ENCODE results near the gene CUX1.
A peak's percentile ranks its signal among the peaks of the same experiment; 100 is the strongest.

The CUX1 gene

DNA sequence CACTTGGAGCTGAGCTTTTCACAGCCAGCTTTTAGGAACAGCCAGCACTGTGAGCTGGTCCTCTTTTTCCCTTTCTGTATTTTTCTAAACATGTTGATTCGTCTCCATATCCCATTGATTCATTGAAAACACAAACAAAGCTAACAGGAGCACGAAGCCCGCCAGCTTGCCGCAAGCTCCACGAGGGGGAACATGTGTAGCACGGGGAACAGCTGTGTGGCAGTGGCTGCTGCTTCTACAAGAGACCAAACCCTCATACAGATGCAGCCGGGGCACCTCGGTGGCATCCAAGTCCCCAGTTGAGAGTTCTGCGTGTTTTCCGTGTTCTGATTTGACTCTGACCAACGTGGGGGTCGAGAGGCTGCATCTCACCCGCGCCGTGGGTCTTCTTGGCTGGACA, 388.5 kb downstream of the CUX1 start:
- no peaks in the 10 kb centered on the region for H3K4me1 ChIP-seq (ENCODE audit: control insufficient read depth, insufficient read depth, low read length)
- TF ChIP-seq ZNF629 (tag by site-specific recombination; IDR thresholded peaks at IDR 0.05) = no peak
- no peak for TF ChIP-seq PATZ1 (tag by site-specific recombination; IDR thresholded peaks at IDR 0.05)
- no peak for TF ChIP-seq ZNF776 (tag by site-specific recombination; IDR thresholded peaks at IDR 0.05; ENCODE audit: borderline replicate concordance)
- no peak for TF ChIP-seq ZNF585B (tag by site-specific recombination; IDR thresholded peaks at IDR 0.05)
- TF ChIP-seq ZNF513 (tag by site-specific recombination; IDR thresholded peaks at IDR 0.05) = no peak
- no peak for TF ChIP-seq ZSCAN23 (tag by site-specific recombination; IDR thresholded peaks at IDR 0.05)
- TF ChIP-seq, protein P1, sequence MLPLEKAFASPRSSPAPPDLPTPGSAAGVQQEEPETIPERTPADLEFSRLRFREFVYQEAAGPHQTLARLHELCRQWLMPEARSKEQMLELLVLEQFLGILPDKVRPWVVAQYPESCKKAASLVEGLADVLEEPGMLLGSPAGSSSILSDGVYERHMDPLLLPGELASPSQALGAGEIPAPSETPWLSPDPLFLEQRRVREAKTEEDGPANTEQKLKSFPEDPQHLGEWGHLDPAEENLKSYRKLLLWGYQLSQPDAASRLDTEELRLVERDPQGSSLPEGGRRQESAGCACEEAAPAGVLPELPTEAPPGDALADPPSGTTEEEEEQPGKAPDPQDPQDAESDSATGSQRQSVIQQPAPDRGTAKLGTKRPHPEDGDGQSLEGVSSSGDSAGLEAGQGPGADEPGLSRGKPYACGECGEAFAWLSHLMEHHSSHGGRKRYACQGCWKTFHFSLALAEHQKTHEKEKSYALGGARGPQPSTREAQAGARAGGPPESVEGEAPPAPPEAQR (tag by site-specific recombination; IDR thresholded peaks at IDR 0.05) = no peak
- no peak for TF ChIP-seq HOXA7 (CRISPR knock-in tag; IDR thresholded peaks at IDR 0.05; ENCODE audit: borderline replicate concordance)
- no peak for TF ChIP-seq ZNF19 (tag by site-specific recombination; IDR thresholded peaks at IDR 0.05; ENCODE audit: low read depth)
- POLR2A ChIA-PET = no interaction called here

GRCh38 chr7:102208826-102209225, 391.4 kb downstream of the CUX1 start:
- ChIA-PET CTCF (no interaction called here), POLR2A (no interaction called here)
- Histone ChIP-seq H3K4me3 (ENCODE audit: low read depth, low read length) (no peak overlapping the region), H3K9me3 (ENCODE audit: control insufficient read depth, insufficient read depth, low read depth, low read length) (no peaks in the 10 kb centered on the region), H3K4me1 (ENCODE audit: control insufficient read depth, insufficient read depth, low read length) (no peaks in the 10 kb centered on the region), H3K36me3 (ENCODE audit: control insufficient read depth in 2 of 2, insufficient read depth in 1 of 2, low read length in 2 of 2) (peaks cover 0 to 26% of the 10 kb centered on the region in 2 experiments; a peak in 2 of 3 replicates), H3K27ac (ENCODE audit: extremely low read depth, low read depth, low read length) (no peak overlapping the region)
- TF ChIP-seq ZBTB1 (tag by site-specific recombination; IDR thresholded peaks at IDR 0.05) (no peak), FEZF1 (tag by site-specific recombination; IDR thresholded peaks at IDR 0.05) (0 out of 2 replicates have a peak, but pooled peaks have one; percentile 20), OSR2 (tag by site-specific recombination; IDR thresholded peaks at IDR 0.05) (peak; percentile 31; the same call in 1 of the 2 replicates), ZNF184 (tag by site-specific recombination; IDR thresholded peaks at IDR 0.05) (no peak), EGR2 (tag by site-specific recombination; IDR thresholded peaks at IDR 0.05; ENCODE audit: low read depth) (0 out of 2 replicates have a peak, but pooled peaks have one; percentile 16), KLF8 (tag by site-specific recombination; IDR thresholded peaks at IDR 0.05) (no peak)

More for the DNA sequence above, 388.5 kb downstream of the CUX1 start:
- Histone ChIP-seq H3K27ac (ENCODE audit: extremely low read depth, low read depth, low read length) (no peak overlapping the region), H3K36me3 (ENCODE audit: control insufficient read depth in 2 of 2, insufficient read depth in 1 of 2, low read length in 2 of 2) (peaks cover 4 to 45% of the 10 kb centered on the region in 2 experiments; a peak in 2 of 3 replicates), H3K9me3 (ENCODE audit: control insufficient read depth, insufficient read depth, low read depth, low read length) (no peaks in the 10 kb centered on the region), H3K4me3 (ENCODE audit: low read depth, low read length) (no peak overlapping the region)
- CTCF ChIA-PET = interaction anchor here (0.6 kb wide), 1 partner anchor 329 kb away, joined by 3 read pairs; no protein-coding TSS in a partner anchor

- Histone ChIP-seq H3K4me1 (ENCODE audit: control insufficient read depth, insufficient read depth, low read length) (no peaks in the 10 kb centered on the region), H3K36me3 (ENCODE audit: control insufficient read depth in 2 of 2, insufficient read depth in 1 of 2, low read length in 2 of 2) (peaks cover 0 to 10% of the 10 kb centered on the region in 2 experiments; a peak in 2 of 3 replicates), H3K27ac (ENCODE audit: extremely low read depth, low read depth, low read length) (no peak overlapping the region), H3K9me3 (ENCODE audit: control insufficient read depth, insufficient read depth, low read depth, low read length) (no peaks in the 10 kb centered on the region), H3K4me3 (ENCODE audit: low read depth, low read length) (no peak overlapping the region)
- POLR2A ChIA-PET = no interaction called here
- CTCF ChIA-PET = no interaction called here
- no peak for TF ChIP-seq ZNF433 (tag by site-specific recombination; IDR thresholded peaks at IDR 0.05; ENCODE audit: low read depth)
- no peak for TF ChIP-seq WT1 (tag by site-specific recombination; IDR thresholded peaks at IDR 0.05)
- TF ChIP-seq ZNF157 (tag by site-specific recombination; IDR thresholded peaks at IDR 0.05) = no peak
- TF ChIP-seq, protein P2, sequence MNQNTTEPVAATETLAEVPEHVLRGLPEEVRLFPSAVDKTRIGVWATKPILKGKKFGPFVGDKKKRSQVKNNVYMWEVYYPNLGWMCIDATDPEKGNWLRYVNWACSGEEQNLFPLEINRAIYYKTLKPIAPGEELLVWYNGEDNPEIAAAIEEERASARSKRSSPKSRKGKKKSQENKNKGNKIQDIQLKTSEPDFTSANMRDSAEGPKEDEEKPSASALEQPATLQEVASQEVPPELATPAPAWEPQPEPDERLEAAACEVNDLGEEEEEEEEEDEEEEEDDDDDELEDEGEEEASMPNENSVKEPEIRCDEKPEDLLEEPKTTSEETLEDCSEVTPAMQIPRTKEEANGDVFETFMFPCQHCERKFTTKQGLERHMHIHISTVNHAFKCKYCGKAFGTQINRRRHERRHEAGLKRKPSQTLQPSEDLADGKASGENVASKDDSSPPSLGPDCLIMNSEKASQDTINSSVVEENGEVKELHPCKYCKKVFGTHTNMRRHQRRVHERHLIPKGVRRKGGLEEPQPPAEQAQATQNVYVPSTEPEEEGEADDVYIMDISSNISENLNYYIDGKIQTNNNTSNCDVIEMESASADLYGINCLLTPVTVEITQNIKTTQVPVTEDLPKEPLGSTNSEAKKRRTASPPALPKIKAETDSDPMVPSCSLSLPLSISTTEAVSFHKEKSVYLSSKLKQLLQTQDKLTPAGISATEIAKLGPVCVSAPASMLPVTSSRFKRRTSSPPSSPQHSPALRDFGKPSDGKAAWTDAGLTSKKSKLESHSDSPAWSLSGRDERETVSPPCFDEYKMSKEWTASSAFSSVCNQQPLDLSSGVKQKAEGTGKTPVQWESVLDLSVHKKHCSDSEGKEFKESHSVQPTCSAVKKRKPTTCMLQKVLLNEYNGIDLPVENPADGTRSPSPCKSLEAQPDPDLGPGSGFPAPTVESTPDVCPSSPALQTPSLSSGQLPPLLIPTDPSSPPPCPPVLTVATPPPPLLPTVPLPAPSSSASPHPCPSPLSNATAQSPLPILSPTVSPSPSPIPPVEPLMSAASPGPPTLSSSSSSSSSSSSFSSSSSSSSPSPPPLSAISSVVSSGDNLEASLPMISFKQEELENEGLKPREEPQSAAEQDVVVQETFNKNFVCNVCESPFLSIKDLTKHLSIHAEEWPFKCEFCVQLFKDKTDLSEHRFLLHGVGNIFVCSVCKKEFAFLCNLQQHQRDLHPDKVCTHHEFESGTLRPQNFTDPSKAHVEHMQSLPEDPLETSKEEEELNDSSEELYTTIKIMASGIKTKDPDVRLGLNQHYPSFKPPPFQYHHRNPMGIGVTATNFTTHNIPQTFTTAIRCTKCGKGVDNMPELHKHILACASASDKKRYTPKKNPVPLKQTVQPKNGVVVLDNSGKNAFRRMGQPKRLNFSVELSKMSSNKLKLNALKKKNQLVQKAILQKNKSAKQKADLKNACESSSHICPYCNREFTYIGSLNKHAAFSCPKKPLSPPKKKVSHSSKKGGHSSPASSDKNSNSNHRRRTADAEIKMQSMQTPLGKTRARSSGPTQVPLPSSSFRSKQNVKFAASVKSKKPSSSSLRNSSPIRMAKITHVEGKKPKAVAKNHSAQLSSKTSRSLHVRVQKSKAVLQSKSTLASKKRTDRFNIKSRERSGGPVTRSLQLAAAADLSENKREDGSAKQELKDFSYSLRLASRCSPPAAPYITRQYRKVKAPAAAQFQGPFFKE (tag by site-specific recombination; IDR thresholded peaks at IDR 0.05; ENCODE audit: borderline replicate concordance) = no peak
- no peak for TF ChIP-seq SCRT1 (tag by site-specific recombination; IDR thresholded peaks at IDR 0.05; ENCODE audit: borderline replicate concordance)
- no peak for TF ChIP-seq ZSCAN23 (tag by site-specific recombination; IDR thresholded peaks at IDR 0.05)
- no peak for TF ChIP-seq ZNF175 (tag by site-specific recombination; IDR thresholded peaks at IDR 0.05)
Observed at GRCh38 chr7:102210787-102211186, 393.4 kb downstream of the CUX1 start.
